ENCODE measurements around the gene WTAP.
"Not testable (repeated sequence)": the region's sequence is repeated elsewhere in the genome, so short reads cannot be mapped to it uniquely, and the experiment has no call there.

The WTAP gene

GRCh38 chr6:159693894-159694545 lies 33.3 kb upstream of the WTAP start:
- DNase-seq: peak; percentile 78

- DNase-seq: no peak
Measured at GRCh38 chr6:159695984-159696383, 31.3 kb upstream of the WTAP start.

GRCh38 chr6:159700970-159701369 lies 26.3 kb upstream of the WTAP start:
- DNase-seq: no peak

- DNase-seq: no peak
Measured at GRCh38 chr6:159701413-159701999, 25.8 kb upstream of the WTAP start.

- DNase-seq: not testable (repeated sequence)
Measured at GRCh38 chr6:159710603-159711002, 16.7 kb upstream of the WTAP start.

GRCh38 chr6:159712389-159712788 lies 14.9 kb upstream of the WTAP start:
- not testable (repeated sequence) for DNase-seq

- no peak for DNase-seq
Measured at GRCh38 chr6:159713984-159714383, 13.3 kb upstream of the WTAP start.

- no peak for DNase-seq
Measured at GRCh38 chr6:159714404-159714803, 12.9 kb upstream of the WTAP start.

GRCh38 chr6:159715166-159715565 lies 12.1 kb upstream of the WTAP start:
- no peak for DNase-seq

GRCh38 chr6:159715605-159716004 lies 11.7 kb upstream of the WTAP start:
- no peak for DNase-seq

GRCh38 chr6:159716247-159717096 lies 10.8 kb upstream of the WTAP start:
- no peak for DNase-seq

- DNase-seq: no peak
Measured at GRCh38 chr6:159718634-159719033, 8.7 kb upstream of the WTAP start.

GRCh38 chr6:159719287-159719686 lies 8.0 kb upstream of the WTAP start:
- DNase-seq: no peak

- peak; percentile 80 for DNase-seq
Measured at GRCh38 chr6:159720708-159721107, 6.6 kb upstream of the WTAP start.

GRCh38 chr6:159721981-159722380 lies 5.3 kb upstream of the WTAP start:
- not testable (repeated sequence) for DNase-seq

GRCh38 chr6:159722655-159723054 lies 4.7 kb upstream of the WTAP start:
- no peak for DNase-seq

GRCh38 chr6:159723259-159723658 lies 4.0 kb upstream of the WTAP start:
- no peak for DNase-seq

GRCh38 chr6:159724778-159725177 lies 2.5 kb upstream of the WTAP start:
- no peak for DNase-seq

- not testable (repeated sequence) for DNase-seq
Measured at GRCh38 chr6:159725208-159725607, 2.1 kb upstream of the WTAP start.

GRCh38 chr6:159726255-159726917 lies 920 bp upstream of the WTAP start:
- DNase-seq: no peak

- no peak for DNase-seq
Measured at GRCh38 chr6:159727717-159728445, 575 bp downstream of the WTAP start.

- DNase-seq: peak; percentile 31
Measured at GRCh38 chr6:159728531-159728964, 1.2 kb downstream of the WTAP start.
